ENCODE measurements around the gene GIGYF2.
A peak's percentile ranks its signal among the peaks of the same experiment; 100 is the strongest.

GIGYF2 gene

GRCh38 chr2:232697059-232697806, at the start of gene GIGYF2:
Gene GIGYF2, plus strand, starts transcription at chr2:232697331. Its CDS starts 37,867 bp downstream, at chr2:232735198.
- Histone ChIP-seq H3K9ac (ENCODE audit: low read depth, low read length) (peak within 1 kb of the TSS; percentile 95), H3K9me3 (ENCODE audit: insufficient read depth, low read depth, low read length) (no peaks in the 10 kb centered on the region), H3K27me3 (ENCODE audit: insufficient read depth, low read length) (no peaks in the 10 kb centered on the region), H3K4me1 (ENCODE audit: insufficient read depth, low read length) (peaks cover 14% of the 10 kb centered on the region; the same call in 1 of the 2 replicates), H3K27ac (ENCODE audit: low read length) (peak within 1 kb of the TSS; percentile 92), H3K36me3 (ENCODE audit: insufficient read depth, low read depth, low read length) (no peaks in the 10 kb centered on the region), H3K4me3 (ENCODE audit: low read length) (peak within 1 kb of the TSS; percentile 98)

- Histone ChIP-seq H3K9ac (ENCODE audit: low read depth, low read length) (no peak overlapping the region), H3K9me3 (ENCODE audit: insufficient read depth, low read depth, low read length) (no peaks in the 10 kb centered on the region), H3K27me3 (ENCODE audit: insufficient read depth, low read length) (no peaks in the 10 kb centered on the region), H3K27ac (ENCODE audit: low read length) (no peak overlapping the region), H3K4me3 (ENCODE audit: low read length) (no peak overlapping the region), H3K36me3 (ENCODE audit: insufficient read depth, low read depth, low read length) (no peaks in the 10 kb centered on the region), H3K4me1 (ENCODE audit: insufficient read depth, low read length) (no peaks in the 10 kb centered on the region)
These were observed 48.1 kb upstream of the GIGYF2 start for GRCh38 chr2:232649033-232649432.

GRCh38 chr2:232652505-232652851, 44.7 kb upstream of the GIGYF2 start:
- H3K4me1 ChIP-seq (ENCODE audit: insufficient read depth, low read length): no peaks in the 10 kb centered on the region
- no peaks in the 10 kb centered on the region for H3K27me3 ChIP-seq (ENCODE audit: insufficient read depth, low read length)

GRCh38 chr2:232653441-232653840, 43.7 kb upstream of the GIGYF2 start:
- no peak overlapping the region for H3K4me3 ChIP-seq (ENCODE audit: low read length)
- H3K36me3 ChIP-seq (ENCODE audit: insufficient read depth, low read depth, low read length): no peaks in the 10 kb centered on the region
- no peak overlapping the region for H3K9ac ChIP-seq (ENCODE audit: low read depth, low read length)
- H3K27me3 ChIP-seq (ENCODE audit: insufficient read depth, low read length): no peaks in the 10 kb centered on the region
- H3K9me3 ChIP-seq (ENCODE audit: insufficient read depth, low read depth, low read length): no peaks in the 10 kb centered on the region
- H3K4me1 ChIP-seq (ENCODE audit: insufficient read depth, low read length): no peaks in the 10 kb centered on the region
- H3K27ac ChIP-seq (ENCODE audit: low read length): no peak overlapping the region

More at GRCh38 chr2:232652505-232652851, 44.7 kb upstream of the GIGYF2 start:
- Histone ChIP-seq H3K9ac (ENCODE audit: low read depth, low read length) (no peak overlapping the region), H3K36me3 (ENCODE audit: insufficient read depth, low read depth, low read length) (no peaks in the 10 kb centered on the region), H3K27ac (ENCODE audit: low read length) (no peak overlapping the region), H3K9me3 (ENCODE audit: insufficient read depth, low read depth, low read length) (no peaks in the 10 kb centered on the region), H3K4me3 (ENCODE audit: low read length) (no peak overlapping the region)

- Histone ChIP-seq H3K4me1 (ENCODE audit: insufficient read depth, low read length) (no peaks in the 10 kb centered on the region), H3K36me3 (ENCODE audit: insufficient read depth, low read depth, low read length) (no peaks in the 10 kb centered on the region), H3K27me3 (ENCODE audit: insufficient read depth, low read length) (no peaks in the 10 kb centered on the region), H3K9me3 (ENCODE audit: insufficient read depth, low read depth, low read length) (no peaks in the 10 kb centered on the region), H3K27ac (ENCODE audit: low read length) (no peak overlapping the region), H3K9ac (ENCODE audit: low read depth, low read length) (no peak overlapping the region), H3K4me3 (ENCODE audit: low read length) (no peak overlapping the region)
These were observed 41.7 kb upstream of the GIGYF2 start for GRCh38 chr2:232655392-232655791.

- Histone ChIP-seq H3K36me3 (ENCODE audit: insufficient read depth, low read depth, low read length) (no peaks in the 10 kb centered on the region), H3K27me3 (ENCODE audit: insufficient read depth, low read length) (no peaks in the 10 kb centered on the region), H3K27ac (ENCODE audit: low read length) (no peak overlapping the region), H3K4me3 (ENCODE audit: low read length) (no peak overlapping the region), H3K9me3 (ENCODE audit: insufficient read depth, low read depth, low read length) (no peaks in the 10 kb centered on the region), H3K9ac (ENCODE audit: low read depth, low read length) (no peak overlapping the region), H3K4me1 (ENCODE audit: insufficient read depth, low read length) (no peaks in the 10 kb centered on the region)
These were observed 38.8 kb upstream of the GIGYF2 start for GRCh38 chr2:232658217-232658785.

- H3K27ac ChIP-seq (ENCODE audit: low read length): no peak overlapping the region
These were observed 37.8 kb upstream of the GIGYF2 start for GRCh38 chr2:232659359-232659758.

GRCh38 chr2:232662486-232663260, 34.5 kb upstream of the GIGYF2 start:
- no peaks in the 10 kb centered on the region for H3K9me3 ChIP-seq (ENCODE audit: insufficient read depth, low read depth, low read length)
- H3K36me3 ChIP-seq (ENCODE audit: insufficient read depth, low read depth, low read length): no peaks in the 10 kb centered on the region
- H3K4me3 ChIP-seq (ENCODE audit: low read length): no peak overlapping the region
- no peak overlapping the region for H3K27ac ChIP-seq (ENCODE audit: low read length)
- H3K27me3 ChIP-seq (ENCODE audit: insufficient read depth, low read length): no peaks in the 10 kb centered on the region
- no peak overlapping the region for H3K9ac ChIP-seq (ENCODE audit: low read depth, low read length)
- H3K4me1 ChIP-seq (ENCODE audit: insufficient read depth, low read length): no peaks in the 10 kb centered on the region

More at GRCh38 chr2:232659359-232659758, 37.8 kb upstream of the GIGYF2 start:
- Histone ChIP-seq H3K9ac (ENCODE audit: low read depth, low read length) (no peak overlapping the region), H3K4me3 (ENCODE audit: low read length) (no peak overlapping the region), H3K27me3 (ENCODE audit: insufficient read depth, low read length) (no peaks in the 10 kb centered on the region), H3K36me3 (ENCODE audit: insufficient read depth, low read depth, low read length) (no peaks in the 10 kb centered on the region), H3K4me1 (ENCODE audit: insufficient read depth, low read length) (no peaks in the 10 kb centered on the region), H3K9me3 (ENCODE audit: insufficient read depth, low read depth, low read length) (no peaks in the 10 kb centered on the region)

- Histone ChIP-seq H3K9ac (ENCODE audit: low read depth, low read length) (no peak overlapping the region), H3K36me3 (ENCODE audit: insufficient read depth, low read depth, low read length) (no peaks in the 10 kb centered on the region), H3K9me3 (ENCODE audit: insufficient read depth, low read depth, low read length) (no peaks in the 10 kb centered on the region), H3K4me1 (ENCODE audit: insufficient read depth, low read length) (no peaks in the 10 kb centered on the region), H3K27me3 (ENCODE audit: insufficient read depth, low read length) (no peaks in the 10 kb centered on the region), H3K4me3 (ENCODE audit: low read length) (no peak overlapping the region), H3K27ac (ENCODE audit: low read length) (no peak overlapping the region)
These were observed 30.9 kb upstream of the GIGYF2 start for GRCh38 chr2:232666051-232666805.

- Histone ChIP-seq H3K4me3 (ENCODE audit: low read length) (no peak overlapping the region), H3K27me3 (ENCODE audit: insufficient read depth, low read length) (no peaks in the 10 kb centered on the region), H3K4me1 (ENCODE audit: insufficient read depth, low read length) (no peaks in the 10 kb centered on the region), H3K36me3 (ENCODE audit: insufficient read depth, low read depth, low read length) (no peaks in the 10 kb centered on the region), H3K9me3 (ENCODE audit: insufficient read depth, low read depth, low read length) (no peaks in the 10 kb centered on the region), H3K27ac (ENCODE audit: low read length) (no peak overlapping the region), H3K9ac (ENCODE audit: low read depth, low read length) (no peak overlapping the region)
These were observed 29.0 kb upstream of the GIGYF2 start for GRCh38 chr2:232667989-232668583.

GRCh38 chr2:232668805-232669444, 28.2 kb upstream of the GIGYF2 start:
- Histone ChIP-seq H3K27me3 (ENCODE audit: insufficient read depth, low read length) (no peaks in the 10 kb centered on the region), H3K9ac (ENCODE audit: low read depth, low read length) (no peak overlapping the region), H3K9me3 (ENCODE audit: insufficient read depth, low read depth, low read length) (no peaks in the 10 kb centered on the region), H3K4me1 (ENCODE audit: insufficient read depth, low read length) (no peaks in the 10 kb centered on the region), H3K27ac (ENCODE audit: low read length) (no peak overlapping the region), H3K36me3 (ENCODE audit: insufficient read depth, low read depth, low read length) (no peaks in the 10 kb centered on the region), H3K4me3 (ENCODE audit: low read length) (no peak overlapping the region)

All from iPS-20b (cell line).